ENCODE data around the gene MGST3.
"Not testable (repeated sequence)": the region's sequence is repeated elsewhere in the genome, so short reads cannot be mapped to it uniquely, and the experiment has no call there.

MGST3 gene

GRCh38 chr1:165701922-165702321 is 70.9 kb downstream of the MGST3 start:
- not testable (repeated sequence) for DNase-seq

GRCh38 chr1:165703648-165704047 is 72.6 kb downstream of the MGST3 start:
- no peak for DNase-seq
